Measurements from ENCODE around the gene DOP1A. TPM values are rescaled to one million over a fixed set of nuclear protein-coding genes. Genes with fewer than 3 reads are reported as not detected.

Gene DOP1A
- polyA plus RNA-seq (2013, experiment 1 of 2) = 5.1 TPM
- 5.7 TPM for polyA plus RNA-seq (2013, experiment 2 of 2)

- no peak within 1 kb of the TSS for H3K4ac ChIP-seq (ENCODE audit: low read length)
- H3K9ac ChIP-seq (ENCODE audit: low read depth, low read length, poor library complexity) = peak within 1 kb of the TSS; percentile 86
- H2BK120ac ChIP-seq (ENCODE audit: low read depth, low read length) = no peak within 1 kb of the TSS
- H3K23ac ChIP-seq (ENCODE audit: low read depth, low read length, poor library complexity) = peak within 1 kb of the TSS; percentile 80
- no peaks in the 10 kb centered on the region for H3K27me3 ChIP-seq (ENCODE audit: control insufficient read depth in 3 of 3, insufficient read depth in 3 of 3, low read depth in 1 of 3, low read length in 3 of 3)
- H3K14ac ChIP-seq (ENCODE audit: low read length) = peak within 1 kb of the TSS; percentile 94
- DNase-seq (ENCODE audit: low spot score) = peak; percentile 91
- WGBS, 2 donors (ENCODE audit: extremely low coverage in 2 of 2, insufficient read length in 2 of 2, insufficient replicate concordance in 1 of 2) = no CpG with 5 or more reads among the region's 78 CpGs
- peak within 1 kb of the TSS; percentile 97 for H2AFZ ChIP-seq (ENCODE audit: low read length)
- peak within 1 kb of the TSS; percentile 91 for H3K18ac ChIP-seq (ENCODE audit: low read length)
- no peak within 1 kb of the TSS for H2BK12ac ChIP-seq (ENCODE audit: low read length)
- no peak within 1 kb of the TSS for H4K91ac ChIP-seq (ENCODE audit: low read depth, low read length, poor library complexity)
- H3K9me3 ChIP-seq (replicated peaks in 1 of 2; ENCODE audit: control insufficient read depth in 2 of 2, insufficient read depth in 1 of 2, low read depth in 1 of 2, low read length in 2 of 2) = no peaks in the 10 kb centered on the region
- H3K4me2 ChIP-seq (ENCODE audit: insufficient read depth, low read length, poor library complexity, severe bottlenecking) = peak within 1 kb of the TSS; percentile 94
- H3K36me3 ChIP-seq (replicated peaks in 1 of 2; ENCODE audit: control insufficient read depth in 2 of 2, insufficient read depth in 2 of 2, low read length in 2 of 2) = peaks cover 0 to 2% of the 10 kb centered on the region in 2 donors
- H4K8ac ChIP-seq (ENCODE audit: low read depth, low read length) = no peak within 1 kb of the TSS
- H2BK5ac ChIP-seq (ENCODE audit: low read length) = peak within 1 kb of the TSS; percentile 87
- peak within 1 kb of the TSS; percentile 66 for H3K27ac ChIP-seq (replicated peaks; ENCODE audit: low read length)
- H2AK5ac ChIP-seq (ENCODE audit: low read depth, low read length) = no peak within 1 kb of the TSS
- H3K4me3 ChIP-seq (ENCODE audit: low read length in 2 of 2) = peak within 1 kb of the TSS; percentile 86 to 89
- H2BK15ac ChIP-seq (ENCODE audit: low read length) = peak within 1 kb of the TSS; percentile 58
- peaks cover 2 to 9% of the 10 kb centered on the region in 2 donors for H3K4me1 ChIP-seq (ENCODE audit: control insufficient read depth in 2 of 2, insufficient read depth in 1 of 2, low read depth in 1 of 2, low read length in 2 of 2)
- no peaks in the 10 kb centered on the region for H3K79me1 ChIP-seq (ENCODE audit: low read depth, low read length)
These were observed at the start of gene DOP1A for GRCh38 chr6:83067448-83068439. Gene DOP1A, plus strand, starts transcription at chr6:83067671. Its CDS starts 29,307 bp downstream, at chr6:83096978.

- no peak overlapping the region for H2BK5ac ChIP-seq (ENCODE audit: low read length)
- H2BK15ac ChIP-seq (ENCODE audit: low read length) = no peak overlapping the region
- H3K9ac ChIP-seq (ENCODE audit: low read depth, low read length, poor library complexity) = no peak overlapping the region
- WGBS, 2 donors (ENCODE audit: extremely low coverage in 2 of 2, insufficient read length in 2 of 2, insufficient replicate concordance in 1 of 2) = no CpG with 5 or more reads among the region's 4 CpGs
- no peak overlapping the region for H2BK120ac ChIP-seq (ENCODE audit: low read depth, low read length)
- H2AK5ac ChIP-seq (ENCODE audit: low read depth, low read length) = no peak overlapping the region
- no peak overlapping the region for H3K23ac ChIP-seq (ENCODE audit: low read depth, low read length, poor library complexity)
- H3K18ac ChIP-seq (ENCODE audit: low read length) = no peak overlapping the region
- no peak overlapping the region for H3K27ac ChIP-seq (replicated peaks; ENCODE audit: low read length)
- H3K4me1 ChIP-seq (ENCODE audit: control insufficient read depth in 2 of 2, insufficient read depth in 1 of 2, low read depth in 1 of 2, low read length in 2 of 2) = no peaks in the 10 kb centered on the region
- no peaks in the 10 kb centered on the region for H3K27me3 ChIP-seq (ENCODE audit: control insufficient read depth in 3 of 3, insufficient read depth in 3 of 3, low read depth in 1 of 3, low read length in 3 of 3)
- H3K9me3 ChIP-seq (replicated peaks in 1 of 2; ENCODE audit: control insufficient read depth in 2 of 2, insufficient read depth in 1 of 2, low read depth in 1 of 2, low read length in 2 of 2) = peaks cover 3 to 4% of the 10 kb centered on the region in 2 donors
- no peak overlapping the region for H3K4me3 ChIP-seq (ENCODE audit: low read length in 2 of 2)
- no peak overlapping the region for H3K4me2 ChIP-seq (ENCODE audit: insufficient read depth, low read length, poor library complexity, severe bottlenecking)
- H2AFZ ChIP-seq (ENCODE audit: low read length) = no peak overlapping the region
- peaks cover 5 to 31% of the 10 kb centered on the region in 2 donors for H3K36me3 ChIP-seq (replicated peaks in 1 of 2; ENCODE audit: control insufficient read depth in 2 of 2, insufficient read depth in 2 of 2, low read length in 2 of 2)
- H3K79me1 ChIP-seq (ENCODE audit: low read depth, low read length) = no peaks in the 10 kb centered on the region
- no peak overlapping the region for H4K8ac ChIP-seq (ENCODE audit: low read depth, low read length)
- no peak overlapping the region for H4K91ac ChIP-seq (ENCODE audit: low read depth, low read length, poor library complexity)
- no peak overlapping the region for H3K4ac ChIP-seq (ENCODE audit: low read length)
- no peak overlapping the region for H2BK12ac ChIP-seq (ENCODE audit: low read length)
- H3K14ac ChIP-seq (ENCODE audit: low read length) = no peak overlapping the region
- DNase-seq (ENCODE audit: low spot score) = no peak
These were observed 47.7 kb upstream of the DOP1A start for GRCh38 chr6:83019741-83020140.

GRCh38 chr6:83031689-83032088 is 35.8 kb upstream of the DOP1A start:
- no peak overlapping the region for H3K4me2 ChIP-seq (ENCODE audit: insufficient read depth, low read length, poor library complexity, severe bottlenecking)
- no CpG with 5 or more reads among the region's 6 CpGs for WGBS, 2 donors (ENCODE audit: extremely low coverage in 2 of 2, insufficient read length in 2 of 2, insufficient replicate concordance in 1 of 2)
- H2BK15ac ChIP-seq (ENCODE audit: low read length) = no peak overlapping the region
- H2BK120ac ChIP-seq (ENCODE audit: low read depth, low read length) = no peak overlapping the region
- no peaks in the 10 kb centered on the region for H3K79me1 ChIP-seq (ENCODE audit: low read depth, low read length)
- H3K9me3 ChIP-seq (replicated peaks in 1 of 2; ENCODE audit: control insufficient read depth in 2 of 2, insufficient read depth in 1 of 2, low read depth in 1 of 2, low read length in 2 of 2) = peaks cover 14 to 18% of the 10 kb centered on the region in 2 donors
- H3K4ac ChIP-seq (ENCODE audit: low read length) = no peak overlapping the region
- no peaks in the 10 kb centered on the region for H3K27me3 ChIP-seq (ENCODE audit: control insufficient read depth in 3 of 3, insufficient read depth in 3 of 3, low read depth in 1 of 3, low read length in 3 of 3)
- H3K27ac ChIP-seq (replicated peaks; ENCODE audit: low read length) = no peak overlapping the region
- no peak overlapping the region for H3K9ac ChIP-seq (ENCODE audit: low read depth, low read length, poor library complexity)
- H3K4me1 ChIP-seq (ENCODE audit: control insufficient read depth in 2 of 2, insufficient read depth in 1 of 2, low read depth in 1 of 2, low read length in 2 of 2) = no peaks in the 10 kb centered on the region
- no peak overlapping the region for H2BK5ac ChIP-seq (ENCODE audit: low read length)
- no peak overlapping the region for H2AK5ac ChIP-seq (ENCODE audit: low read depth, low read length)
- H2AFZ ChIP-seq (ENCODE audit: low read length) = no peak overlapping the region
- H3K36me3 ChIP-seq (replicated peaks in 1 of 2; ENCODE audit: control insufficient read depth in 2 of 2, insufficient read depth in 2 of 2, low read length in 2 of 2) = peaks cover 9 to 16% of the 10 kb centered on the region in 2 donors
- H4K91ac ChIP-seq (ENCODE audit: low read depth, low read length, poor library complexity) = no peak overlapping the region
- DNase-seq (ENCODE audit: low spot score) = no peak
- H4K8ac ChIP-seq (ENCODE audit: low read depth, low read length) = no peak overlapping the region
- no peak overlapping the region for H3K4me3 ChIP-seq (ENCODE audit: low read length in 2 of 2)
- H2BK12ac ChIP-seq (ENCODE audit: low read length) = no peak overlapping the region
- no peak overlapping the region for H3K23ac ChIP-seq (ENCODE audit: low read depth, low read length, poor library complexity)
- H3K14ac ChIP-seq (ENCODE audit: low read length) = no peak overlapping the region
- no peak overlapping the region for H3K18ac ChIP-seq (ENCODE audit: low read length)

GRCh38 chr6:83038246-83038645 is 29.2 kb upstream of the DOP1A start:
- Histone ChIP-seq H3K4ac (ENCODE audit: low read length) (no peak overlapping the region), H3K23ac (ENCODE audit: low read depth, low read length, poor library complexity) (no peak overlapping the region), H3K18ac (ENCODE audit: low read length) (no peak overlapping the region), H3K9me3 (replicated peaks in 1 of 2; ENCODE audit: control insufficient read depth in 2 of 2, insufficient read depth in 1 of 2, low read depth in 1 of 2, low read length in 2 of 2) (peaks cover 0 to 2% of the 10 kb centered on the region in 2 donors), H3K9ac (ENCODE audit: low read depth, low read length, poor library complexity) (no peak overlapping the region), H2AK5ac (ENCODE audit: low read depth, low read length) (no peak overlapping the region), H3K27me3 (ENCODE audit: control insufficient read depth in 3 of 3, insufficient read depth in 3 of 3, low read depth in 1 of 3, low read length in 3 of 3) (no peaks in the 10 kb centered on the region), H4K91ac (ENCODE audit: low read depth, low read length, poor library complexity) (no peak overlapping the region), H3K27ac (replicated peaks; ENCODE audit: low read length) (no peak overlapping the region), H2BK12ac (ENCODE audit: low read length) (no peak overlapping the region), H3K4me3 (ENCODE audit: low read length in 2 of 2) (no peak overlapping the region), H3K14ac (ENCODE audit: low read length) (no peak overlapping the region), H3K4me1 (ENCODE audit: control insufficient read depth in 2 of 2, insufficient read depth in 1 of 2, low read depth in 1 of 2, low read length in 2 of 2) (no peaks in the 10 kb centered on the region), H4K8ac (ENCODE audit: low read depth, low read length) (no peak overlapping the region), H2BK5ac (ENCODE audit: low read length) (no peak overlapping the region), H3K4me2 (ENCODE audit: insufficient read depth, low read length, poor library complexity, severe bottlenecking) (no peak overlapping the region), H3K36me3 (replicated peaks in 1 of 2; ENCODE audit: control insufficient read depth in 2 of 2, insufficient read depth in 2 of 2, low read length in 2 of 2) (peaks cover 0 to 5% of the 10 kb centered on the region in 2 donors), H2BK120ac (ENCODE audit: low read depth, low read length) (no peak overlapping the region), H2BK15ac (ENCODE audit: low read length) (no peak overlapping the region), H2AFZ (ENCODE audit: low read length) (no peak overlapping the region), H3K79me1 (ENCODE audit: low read depth, low read length) (no peaks in the 10 kb centered on the region)
- DNase-seq (ENCODE audit: low spot score) = no peak
- WGBS, 2 donors (ENCODE audit: extremely low coverage in 2 of 2, insufficient read length in 2 of 2, insufficient replicate concordance in 1 of 2) = no CpG with 5 or more reads among the region's 2 CpGs

Data from neuronal stem cell (in vitro differentiated cells).